ENCODE measurements around the gene ALX3.

- TF ChIP-seq CTCF (conservative IDR thresholded peaks at IDR 0.05; ENCODE audit: low read length) (no peak), EZH2phosphoT487 (IDR thresholded peaks at IDR 0.05; ENCODE audit: borderline replicate concordance, low read depth, low read length) (no peak)
Observed at GRCh38 chr1:110085671-110086070, 15.2 kb upstream of the ALX3 start.

Measured in OCI-LY7 (cell line).